ENCODE data around the gene PHF10. TPM values are rescaled to one million over a fixed set of nuclear protein-coding genes. Genes with fewer than 3 reads are reported as not detected.

PHF10 gene
- total RNA-seq, 6 experiments from 2014 or later: 14.4 to 20.4 (median 18.7) TPM

- no peaks in the 10 kb centered on the region; the same call in 1 of the 2 replicates for H3K27me3 Mint-ChIP-seq (ENCODE audit: insufficient read depth)
- no peak overlapping the region for H3K27ac Mint-ChIP-seq
- no peaks in the 10 kb centered on the region for H3K9me3 Mint-ChIP-seq
- no peak overlapping the region for H3K4me3 Mint-ChIP-seq
- no peaks in the 10 kb centered on the region for H3K4me1 Mint-ChIP-seq (ENCODE audit: low read depth)
- peaks cover 31% of the 10 kb centered on the region; the same call in 1 of the 2 replicates for H3K36me3 Mint-ChIP-seq (ENCODE audit: low read depth)
- TF ChIP-seq CTCF (IDR thresholded peaks at IDR 0.05): no peak
- no peak for DNase-seq
These were observed 60.8 kb downstream of the PHF10 start for GRCh38 chr6:169663468-169663867.

GRCh38 chr6:169661391-169661756 is 62.9 kb downstream of the PHF10 start:
- no peak for TF ChIP-seq CTCF (IDR thresholded peaks at IDR 0.05)
- H3K4me1 Mint-ChIP-seq (ENCODE audit: low read depth): no peaks in the 10 kb centered on the region
- no peaks in the 10 kb centered on the region; the same call in 1 of the 2 replicates for H3K27me3 Mint-ChIP-seq (ENCODE audit: insufficient read depth)
- peaks cover 28% of the 10 kb centered on the region for H3K36me3 Mint-ChIP-seq (ENCODE audit: low read depth)
- no peaks in the 10 kb centered on the region for H3K9me3 Mint-ChIP-seq
- no peak overlapping the region for H3K27ac Mint-ChIP-seq
- H3K4me3 Mint-ChIP-seq: no peak overlapping the region
- DNase-seq: no peak

- TF ChIP-seq CTCF (IDR thresholded peaks at IDR 0.05): no peak
- Mint-ChIP-seq H3K27me3 (ENCODE audit: insufficient read depth) (no peaks in the 10 kb centered on the region; the same call in 1 of the 2 replicates), H3K27ac (no peak overlapping the region), H3K4me3 (no peak overlapping the region), H3K4me1 (ENCODE audit: low read depth) (no peaks in the 10 kb centered on the region), H3K36me3 (ENCODE audit: low read depth) (peaks cover 32% of the 10 kb centered on the region), H3K9me3 (no peaks in the 10 kb centered on the region)
- no peak for DNase-seq
These were observed 63.4 kb downstream of the PHF10 start for GRCh38 chr6:169660751-169661390.

GRCh38 chr6:169659820-169660610 is 64.3 kb downstream of the PHF10 start:
- Mint-ChIP-seq H3K36me3 (ENCODE audit: low read depth) (peaks cover 34% of the 10 kb centered on the region), H3K27me3 (ENCODE audit: insufficient read depth) (no peaks in the 10 kb centered on the region; the same call in 1 of the 2 replicates), H3K4me3 (no peak overlapping the region), H3K27ac (no peak overlapping the region), H3K4me1 (ENCODE audit: low read depth) (peaks cover 6% of the 10 kb centered on the region), H3K9me3 (no peaks in the 10 kb centered on the region)
- no peak for TF ChIP-seq CTCF (IDR thresholded peaks at IDR 0.05)
- DNase-seq: no peak

GRCh38 chr6:169657284-169657610 is 67.1 kb downstream of the PHF10 start:
- DNase-seq: no peak
- no peak for TF ChIP-seq CTCF (IDR thresholded peaks at IDR 0.05)
- no peak overlapping the region for H3K4me3 Mint-ChIP-seq

More at GRCh38 chr6:169657284-169657610, 67.1 kb downstream of the PHF10 start:
- H3K36me3 Mint-ChIP-seq (ENCODE audit: low read depth): peaks cover 21% of the 10 kb centered on the region
- H3K27me3 Mint-ChIP-seq (ENCODE audit: insufficient read depth): no peaks in the 10 kb centered on the region; the same call in 1 of the 2 replicates
- no peaks in the 10 kb centered on the region for H3K9me3 Mint-ChIP-seq
- H3K4me1 Mint-ChIP-seq (ENCODE audit: low read depth): peaks cover 17% of the 10 kb centered on the region
- no peak overlapping the region for H3K27ac Mint-ChIP-seq
